ENCODE measurements around the gene GALR1.

DNA sequence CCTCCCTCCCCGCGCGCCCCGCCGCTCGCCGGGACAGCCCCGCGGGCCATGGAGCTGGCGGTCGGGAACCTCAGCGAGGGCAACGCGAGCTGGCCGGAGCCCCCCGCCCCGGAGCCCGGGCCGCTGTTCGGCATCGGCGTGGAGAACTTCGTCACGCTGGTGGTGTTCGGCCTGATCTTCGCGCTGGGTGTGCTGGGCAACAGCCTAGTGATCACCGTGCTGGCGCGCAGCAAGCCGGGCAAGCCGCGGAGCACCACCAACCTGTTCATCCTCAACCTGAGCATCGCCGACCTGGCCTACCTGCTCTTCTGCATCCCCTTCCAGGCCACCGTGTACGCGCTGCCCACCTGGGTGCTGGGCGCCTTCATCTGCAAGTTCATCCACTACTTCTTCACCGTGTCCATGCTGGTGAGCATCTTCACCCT is 865 bp downstream of the GALR1 start:
- TF ChIP-seq, protein P1, sequence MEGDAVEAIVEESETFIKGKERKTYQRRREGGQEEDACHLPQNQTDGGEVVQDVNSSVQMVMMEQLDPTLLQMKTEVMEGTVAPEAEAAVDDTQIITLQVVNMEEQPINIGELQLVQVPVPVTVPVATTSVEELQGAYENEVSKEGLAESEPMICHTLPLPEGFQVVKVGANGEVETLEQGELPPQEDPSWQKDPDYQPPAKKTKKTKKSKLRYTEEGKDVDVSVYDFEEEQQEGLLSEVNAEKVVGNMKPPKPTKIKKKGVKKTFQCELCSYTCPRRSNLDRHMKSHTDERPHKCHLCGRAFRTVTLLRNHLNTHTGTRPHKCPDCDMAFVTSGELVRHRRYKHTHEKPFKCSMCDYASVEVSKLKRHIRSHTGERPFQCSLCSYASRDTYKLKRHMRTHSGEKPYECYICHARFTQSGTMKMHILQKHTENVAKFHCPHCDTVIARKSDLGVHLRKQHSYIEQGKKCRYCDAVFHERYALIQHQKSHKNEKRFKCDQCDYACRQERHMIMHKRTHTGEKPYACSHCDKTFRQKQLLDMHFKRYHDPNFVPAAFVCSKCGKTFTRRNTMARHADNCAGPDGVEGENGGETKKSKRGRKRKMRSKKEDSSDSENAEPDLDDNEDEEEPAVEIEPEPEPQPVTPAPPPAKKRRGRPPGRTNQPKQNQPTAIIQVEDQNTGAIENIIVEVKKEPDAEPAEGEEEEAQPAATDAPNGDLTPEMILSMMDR (conservative IDR thresholded peaks at IDR 0.05): no peak
- TF ChIP-seq ZFX (IDR thresholded peaks at IDR 0.05): no peak

Data from C4-2B (cell line).